Measurements from ENCODE around the gene KIF17. TPM values are rescaled to one million over a fixed set of nuclear protein-coding genes. Genes with fewer than 3 reads are reported as not detected.

The KIF17 gene
- total and polyA plus RNA-seq, 5 donors, result 2.0 to 6.4 (median 4.6) TPM

DNA sequence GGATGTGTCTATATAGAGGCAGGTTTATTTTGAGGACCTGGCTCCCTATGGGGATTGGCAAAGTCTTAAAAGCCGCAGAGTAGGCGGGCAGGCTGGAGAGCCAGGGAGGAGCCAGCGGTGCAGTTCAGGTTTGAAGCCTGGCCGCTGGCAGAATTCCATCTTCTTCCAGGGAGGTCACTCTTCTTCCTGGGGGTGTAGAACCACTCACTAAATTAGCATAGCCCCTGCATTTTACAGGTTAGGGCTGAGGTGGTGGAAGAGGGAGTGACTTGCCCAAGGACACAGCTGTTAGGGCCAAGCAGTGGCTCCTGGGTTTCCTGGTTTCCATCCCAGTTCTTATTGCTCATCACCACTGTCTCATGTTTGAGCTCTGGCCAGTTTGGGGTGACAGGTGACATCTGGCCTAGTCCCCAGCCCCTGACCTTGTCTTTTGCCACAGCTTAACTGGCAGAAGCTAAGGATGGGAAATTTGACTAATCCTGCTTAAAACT lies 83.2 kb downstream of the KIF17 start:
- Histone ChIP-seq H3K27me3 (ENCODE audit: control insufficient read depth, insufficient read depth) (no peaks in the 10 kb centered on the region), H3K4me1 (ENCODE audit: control insufficient read depth, insufficient read depth, low read length) (peaks cover 4% of the 10 kb centered on the region), H3K4me3 (ENCODE audit: low read length) (peak overlapping the region; percentile 95), H3K9me3 (ENCODE audit: control insufficient read depth, low read length) (no peaks in the 10 kb centered on the region), H3K27ac (ENCODE audit: low read length) (no peak overlapping the region)
- WGBS, result 9% methylated on average over 4 of the region's 4 CpGs
- intact Hi-C loops (cut with DNase I), result loop anchor here (5.0 to 10.0 kb wide), 5 partner anchors 57 to 710 kb away; partner anchors contain the start of gene PLA2G2E (in 1 of the 4)
- ATAC-seq (peak; percentile 44 to 58), DNase-seq (peak; percentile 33 to 71 (median 66))

DNA sequence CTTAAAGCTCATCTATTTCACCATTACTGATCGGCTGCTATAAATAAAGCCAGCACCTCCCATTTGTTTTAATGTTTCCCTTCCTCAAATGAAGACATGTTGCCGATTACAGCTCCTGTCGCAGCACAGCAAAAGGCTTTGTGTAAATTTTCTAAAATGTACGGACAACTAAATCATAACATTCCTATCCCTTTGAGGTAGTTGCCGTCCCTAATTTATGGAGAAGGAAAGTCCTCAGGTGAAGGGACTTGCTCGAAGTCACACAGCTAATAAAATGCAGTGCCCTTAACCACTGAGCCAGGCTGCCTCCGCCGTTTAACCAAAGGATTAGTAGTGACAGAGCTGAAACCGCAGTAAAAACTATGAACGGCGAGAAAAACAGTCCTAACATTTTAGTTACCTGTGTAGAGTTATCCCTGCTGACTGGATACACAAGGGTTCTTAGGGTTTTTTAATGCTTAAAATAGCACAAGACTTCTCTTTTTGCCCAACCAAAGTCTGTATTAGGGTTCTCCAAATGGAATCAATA lies 83.7 kb downstream of the KIF17 start:
- ATAC-seq (no peak), DNase-seq (no peak)
- intact Hi-C loops (cut with DNase I), result loop anchor here in 2 of 4 donors (5.0 to 10.0 kb wide), 3 partner anchors 57 to 709 kb away; partner anchors contain the start of gene PLA2G2E (in 1 of the 2)
- WGBS, result 2% methylated on average over 11 of the region's 11 CpGs
- Histone ChIP-seq H3K4me3 (ENCODE audit: low read length) (peak overlapping the region; percentile 95), H3K9me3 (ENCODE audit: control insufficient read depth, low read length) (no peaks in the 10 kb centered on the region), H3K27me3 (ENCODE audit: control insufficient read depth, insufficient read depth) (no peaks in the 10 kb centered on the region), H3K4me1 (ENCODE audit: control insufficient read depth, insufficient read depth, low read length) (peaks cover 4% of the 10 kb centered on the region), H3K27ac (ENCODE audit: low read length) (peak overlapping the region; percentile 13)

DNA sequence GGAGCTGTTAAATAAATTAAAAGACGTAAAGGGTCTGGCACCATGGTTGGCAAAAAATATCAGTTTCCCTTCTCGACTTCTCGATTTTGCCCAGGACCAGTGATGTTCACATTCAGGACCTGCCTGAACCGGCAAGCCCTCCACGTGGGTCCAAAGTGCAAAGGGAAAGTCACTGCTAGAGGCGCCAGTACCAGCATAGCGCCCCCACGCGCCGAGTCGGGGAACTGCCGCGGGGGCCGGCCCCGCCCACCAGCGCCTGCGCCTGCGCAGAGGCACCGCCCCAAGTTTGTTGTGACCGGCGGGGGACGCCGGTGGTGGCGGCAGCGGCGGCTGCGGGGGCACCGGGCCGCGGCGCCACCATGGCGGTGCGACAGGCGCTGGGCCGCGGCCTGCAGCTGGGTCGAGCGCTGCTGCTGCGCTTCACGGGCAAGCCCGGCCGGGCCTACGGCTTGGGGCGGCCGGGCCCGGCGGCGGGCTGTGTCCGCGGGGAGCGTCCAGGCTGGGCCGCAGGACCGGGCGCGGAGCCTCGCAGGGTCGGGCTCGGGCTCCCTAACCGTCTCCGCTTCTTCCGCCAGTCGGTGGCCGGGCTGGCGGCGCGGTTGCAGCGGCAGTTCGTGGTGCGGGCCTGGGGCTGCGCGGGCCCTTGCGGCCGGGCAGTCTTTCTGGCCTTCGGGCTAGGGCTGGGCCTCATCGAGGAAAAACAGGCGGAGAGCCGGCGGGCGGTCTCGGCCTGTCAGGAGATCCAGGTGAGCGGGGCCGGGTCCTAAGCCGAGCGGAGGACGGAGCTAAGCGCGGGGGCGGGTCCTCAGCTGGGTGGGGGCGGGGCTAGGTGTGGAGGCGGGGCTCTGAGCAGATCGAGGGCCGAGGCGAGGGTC lies 84.4 kb downstream of the KIF17 start, which contains the start of gene PINK1:
TSS of gene PINK1 (plus strand) at position 269 of the 875 bp plus-strand sequence. CDS start at position 360, 91 bp downstream.
- WGBS, result under 1% methylated on average over 93 of the region's 93 CpGs
- ATAC-seq (peak; percentile 91 to 93), DNase-seq (peak; percentile 78 to 93 (median 92))
- no peaks in the 10 kb centered on the region for H3K9me3 ChIP-seq (ENCODE audit: control insufficient read depth, low read length)
- H3K27ac ChIP-seq (ENCODE audit: low read length), result peak within 1 kb of the TSS; percentile 95
- peak within 1 kb of the TSS; percentile 95 for H3K4me3 ChIP-seq (ENCODE audit: low read length)
- intact Hi-C loops (cut with DNase I), result loop anchor here in 2 of 4 donors (5.0 to 10.0 kb wide), 3 partner anchors 56 to 709 kb away; partner anchors contain the start of gene PLA2G2E (in 1 of the 2)
- H3K4me1 ChIP-seq (ENCODE audit: control insufficient read depth, insufficient read depth, low read length), result peaks cover 4% of the 10 kb centered on the region
- H3K27me3 ChIP-seq (ENCODE audit: control insufficient read depth, insufficient read depth), result no peaks in the 10 kb centered on the region

DNA sequence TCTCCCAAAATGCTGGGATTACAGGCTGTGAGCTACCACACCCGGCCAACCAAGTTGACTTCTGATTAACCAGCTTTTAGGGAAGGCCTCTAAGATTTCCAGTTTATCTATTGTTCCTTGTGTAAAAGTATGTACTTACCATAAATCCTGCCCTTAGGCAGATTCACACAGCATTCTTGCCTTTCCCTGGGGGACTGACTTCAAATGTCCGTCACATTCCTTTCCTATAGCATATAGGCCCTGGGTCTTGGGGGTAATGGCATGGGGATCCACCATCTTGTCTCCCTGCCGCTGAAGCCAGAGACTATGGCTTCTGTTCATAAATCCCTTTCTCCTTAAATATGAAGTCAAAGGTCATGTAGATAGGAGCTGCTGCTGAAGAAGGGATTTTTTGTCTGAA lies 85.4 kb downstream of the KIF17 start:
- intact Hi-C loops (cut with DNase I), result loop anchor here in 2 of 4 donors (5.0 to 10.0 kb wide), 3 partner anchors 55 to 708 kb away; partner anchors contain the start of gene PLA2G2E (in 1 of the 2)
- DNase-seq (no peak), ATAC-seq (no peak)
- no peak overlapping the region for H3K27ac ChIP-seq (ENCODE audit: low read length)
- H3K27me3 ChIP-seq (ENCODE audit: control insufficient read depth, insufficient read depth), result no peaks in the 10 kb centered on the region
- 76% methylated on average over 3 of the region's 3 CpGs for WGBS
- H3K9me3 ChIP-seq (ENCODE audit: control insufficient read depth, low read length), result no peaks in the 10 kb centered on the region
- peaks cover 4% of the 10 kb centered on the region for H3K4me1 ChIP-seq (ENCODE audit: control insufficient read depth, insufficient read depth, low read length)
- H3K4me3 ChIP-seq (ENCODE audit: low read length), result no peak overlapping the region

DNA sequence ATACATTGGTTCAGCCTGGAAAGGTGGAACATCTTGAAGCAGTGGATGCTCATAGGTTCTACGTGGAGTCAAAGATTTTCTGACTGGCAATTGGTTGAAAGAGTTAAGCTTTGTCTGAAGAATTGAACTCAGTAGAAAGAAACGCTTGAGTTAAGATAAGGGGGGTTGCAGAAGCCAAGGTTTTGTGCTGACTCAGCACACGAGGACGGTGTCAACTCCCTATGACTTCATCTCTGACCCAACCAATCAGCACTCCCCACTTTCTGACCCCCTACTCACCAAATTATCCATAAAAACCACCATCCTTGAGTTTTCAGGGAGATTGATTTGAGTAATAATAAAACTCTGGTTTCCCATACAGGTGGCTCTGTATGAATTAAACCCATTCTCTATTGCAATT lies 87.1 kb downstream of the KIF17 start:
- Histone ChIP-seq H3K4me3 (ENCODE audit: low read length) (no peak overlapping the region), H3K4me1 (ENCODE audit: control insufficient read depth, insufficient read depth, low read length) (peaks cover 4% of the 10 kb centered on the region), H3K9me3 (ENCODE audit: control insufficient read depth, low read length) (no peaks in the 10 kb centered on the region), H3K27ac (ENCODE audit: low read length) (no peak overlapping the region), H3K27me3 (ENCODE audit: control insufficient read depth, insufficient read depth) (no peaks in the 10 kb centered on the region)
- intact Hi-C loops (cut with DNase I), result loop anchor here in 2 of 4 donors (5.0 to 10.0 kb wide), 3 partner anchors 53 to 706 kb away; partner anchors contain the start of gene PLA2G2E (in 1 of the 2)
- ATAC-seq (no peak), DNase-seq (no peak)
- 24% methylated on average over 4 of the region's 4 CpGs for WGBS

DNA sequence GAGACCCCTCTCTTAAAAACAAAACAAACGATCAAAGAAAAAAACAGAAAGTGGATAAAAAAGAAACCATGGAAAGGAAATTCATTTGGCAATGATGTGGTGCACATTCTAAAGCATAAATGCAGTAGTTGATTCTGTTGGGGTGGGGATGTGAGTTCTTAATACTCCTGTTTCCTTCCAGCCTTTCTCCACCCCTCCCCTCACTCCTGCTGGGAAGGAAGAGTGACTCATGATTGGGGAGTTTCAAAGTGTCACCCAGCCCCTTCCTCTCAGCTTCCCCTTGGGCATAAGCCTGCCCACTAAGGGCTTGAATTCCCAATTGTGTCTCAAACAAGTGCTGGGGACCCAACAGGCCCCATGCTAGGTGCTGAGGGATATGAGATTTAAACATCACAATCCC lies 91.3 kb downstream of the KIF17 start:
- Histone ChIP-seq H3K4me3 (ENCODE audit: low read length) (no peak overlapping the region), H3K9me3 (ENCODE audit: control insufficient read depth, low read length) (no peaks in the 10 kb centered on the region), H3K27me3 (ENCODE audit: control insufficient read depth, insufficient read depth) (no peaks in the 10 kb centered on the region), H3K4me1 (ENCODE audit: control insufficient read depth, insufficient read depth, low read length) (no peaks in the 10 kb centered on the region), H3K27ac (ENCODE audit: low read length) (no peak overlapping the region)
- intact Hi-C loops (cut with DNase I), result loop anchor here in 1 of 4 donors (5.0 kb wide), 1 partner anchor 99 kb away; no protein-coding TSS in a partner anchor
- DNase-seq (no peak), ATAC-seq (no peak)
- WGBS, result 51% methylated on average over 1 of the region's 1 CpG

DNA sequence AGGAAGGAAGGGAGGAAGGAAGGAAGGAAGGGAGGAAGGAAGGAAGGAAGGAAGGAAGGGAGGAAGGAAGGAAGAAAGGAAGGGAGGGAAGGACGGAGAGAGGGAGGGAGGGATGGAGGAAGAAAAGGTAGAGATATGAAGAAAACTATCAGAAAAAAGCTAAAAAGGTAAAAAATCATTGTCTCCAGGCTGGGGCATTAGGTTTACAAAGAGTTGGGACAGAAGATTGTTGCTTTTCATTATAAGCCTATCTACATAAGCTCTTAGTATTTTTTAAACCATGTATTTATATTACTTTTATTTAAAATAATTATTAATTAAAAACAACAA lies 91.7 kb downstream of the KIF17 start:
- ATAC-seq, result no peak
- no peaks in the 10 kb centered on the region for H3K9me3 ChIP-seq (ENCODE audit: control insufficient read depth, low read length)
- intact Hi-C loops (cut with DNase I), result loop anchor here in 1 of 4 donors (5.0 kb wide), 1 partner anchor 99 kb away; no protein-coding TSS in a partner anchor
- no peak overlapping the region for H3K4me3 ChIP-seq (ENCODE audit: low read length)
- H3K4me1 ChIP-seq (ENCODE audit: control insufficient read depth, insufficient read depth, low read length), result no peaks in the 10 kb centered on the region
- H3K27ac ChIP-seq (ENCODE audit: low read length), result no peak overlapping the region
- H3K27me3 ChIP-seq (ENCODE audit: control insufficient read depth, insufficient read depth), result no peaks in the 10 kb centered on the region
- DNase-seq, result no peak
- WGBS, result 42% methylated on average over 1 of the region's 1 CpG

DNA sequence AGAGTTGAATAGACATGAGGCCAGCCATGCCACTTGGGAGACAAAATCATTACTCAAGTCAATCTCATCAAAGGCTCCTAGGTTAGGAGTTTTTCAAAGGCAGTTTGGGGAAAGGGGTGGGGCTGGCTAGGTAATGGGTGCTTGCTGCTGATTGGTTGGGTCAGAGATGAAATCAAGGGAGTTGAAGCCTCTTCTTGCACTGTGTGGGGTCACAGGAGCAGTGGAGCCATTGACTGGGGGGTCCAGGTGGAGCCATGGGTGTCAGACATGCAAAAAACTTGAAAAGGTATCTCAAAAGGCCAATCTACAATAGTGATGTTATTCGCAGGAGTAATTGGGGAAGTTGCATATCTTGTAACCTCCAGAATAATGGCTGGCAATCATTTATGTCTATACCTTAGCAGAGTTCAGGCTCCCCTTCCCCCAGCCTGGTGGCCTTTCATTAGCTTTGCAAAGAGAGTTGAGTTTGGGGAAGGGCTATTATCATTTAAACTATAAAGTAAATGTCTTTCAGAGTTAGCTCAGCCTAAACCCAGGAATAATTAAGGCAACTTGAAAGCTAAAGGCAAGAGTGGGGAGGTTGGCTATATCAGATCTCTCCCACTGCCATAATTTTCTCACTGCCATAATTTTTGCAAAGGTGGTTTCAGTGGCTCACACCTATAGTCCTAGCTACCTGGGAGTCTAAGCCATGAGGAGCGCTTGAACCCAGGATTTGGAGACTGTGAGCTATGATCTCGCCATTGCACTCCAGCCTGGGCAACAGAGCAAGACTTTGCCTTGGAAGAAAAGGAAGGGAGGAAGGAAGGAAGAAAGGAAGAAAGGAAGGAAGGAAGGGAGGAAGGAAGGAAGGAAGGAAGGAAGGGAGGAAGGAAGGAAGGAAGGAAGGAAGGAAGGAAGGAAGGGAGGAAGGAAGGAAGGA lies 92.4 kb downstream of the KIF17 start:
- no peak for ATAC-seq
- DNase-seq, result no peak
- no peaks in the 10 kb centered on the region for H3K4me1 ChIP-seq (ENCODE audit: control insufficient read depth, insufficient read depth, low read length)
- no peaks in the 10 kb centered on the region for H3K9me3 ChIP-seq (ENCODE audit: control insufficient read depth, low read length)
- H3K4me3 ChIP-seq (ENCODE audit: low read length), result no peak overlapping the region
- no peak overlapping the region for H3K27ac ChIP-seq (ENCODE audit: low read length)
- H3K27me3 ChIP-seq (ENCODE audit: control insufficient read depth, insufficient read depth), result no peaks in the 10 kb centered on the region
- 68% methylated on average over 3 of the region's 3 CpGs for WGBS
- intact Hi-C loops (cut with DNase I), result loop anchor here in 1 of 4 donors (5.0 kb wide), 1 partner anchor 98 kb away; no protein-coding TSS in a partner anchor

DNA sequence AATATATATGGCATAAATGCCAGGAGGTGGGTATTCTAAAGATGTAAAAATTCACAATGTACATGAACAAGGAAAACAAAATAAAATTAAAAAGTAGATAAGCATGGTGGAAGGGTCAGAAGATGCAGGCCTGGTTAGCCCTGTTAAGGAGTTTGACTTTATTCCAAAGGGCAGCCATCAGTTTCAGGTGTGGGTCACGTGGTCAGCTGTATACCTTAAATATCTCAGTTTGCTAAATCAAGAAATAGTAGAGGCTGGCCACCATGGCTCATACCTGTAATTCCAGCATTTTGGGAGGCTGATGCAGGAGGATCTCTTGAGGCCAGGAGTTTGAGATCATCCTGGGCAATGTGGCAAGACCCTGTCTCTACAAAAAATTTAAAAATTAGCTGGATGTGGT lies 93.1 kb downstream of the KIF17 start:
- Histone ChIP-seq H3K4me3 (ENCODE audit: low read length) (no peak overlapping the region), H3K27me3 (ENCODE audit: control insufficient read depth, insufficient read depth) (no peaks in the 10 kb centered on the region), H3K9me3 (ENCODE audit: control insufficient read depth, low read length) (no peaks in the 10 kb centered on the region), H3K4me1 (ENCODE audit: control insufficient read depth, insufficient read depth, low read length) (no peaks in the 10 kb centered on the region), H3K27ac (ENCODE audit: low read length) (no peak overlapping the region)
- 89% methylated on average over 1 of the region's 1 CpG for WGBS
- no peak for DNase-seq
- intact Hi-C loops (cut with DNase I), result loop anchor here in 1 of 4 donors (5.0 kb wide), 1 partner anchor 97 kb away; no protein-coding TSS in a partner anchor
- ATAC-seq, result no peak

DNA sequence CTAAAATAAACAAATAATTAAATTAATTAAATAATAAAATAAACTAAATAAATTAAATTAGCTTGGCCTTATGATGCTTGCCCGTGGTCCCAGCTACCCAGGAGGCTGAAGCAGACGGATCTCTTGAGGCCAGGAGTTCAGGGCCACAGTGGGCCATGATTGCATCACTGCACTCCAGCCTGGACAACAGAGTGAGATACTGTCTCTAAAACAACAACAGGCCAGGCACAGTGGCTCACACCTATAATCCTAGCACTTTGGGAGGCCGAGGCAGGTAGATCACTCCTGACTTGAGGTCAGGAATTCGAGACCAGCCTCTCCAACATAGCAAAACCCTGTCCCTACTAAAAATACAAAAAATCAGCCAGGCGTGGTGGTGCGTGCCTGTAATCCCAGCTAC lies 96.8 kb downstream of the KIF17 start:
- Histone ChIP-seq H3K4me1 (ENCODE audit: control insufficient read depth, insufficient read depth, low read length) (no peaks in the 10 kb centered on the region), H3K27ac (ENCODE audit: low read length) (no peak overlapping the region), H3K27me3 (ENCODE audit: control insufficient read depth, insufficient read depth) (no peaks in the 10 kb centered on the region), H3K9me3 (ENCODE audit: control insufficient read depth, low read length) (no peaks in the 10 kb centered on the region), H3K4me3 (ENCODE audit: low read length) (no peak overlapping the region)
- DNase-seq (no peak), ATAC-seq (no peak)
- intact Hi-C loops (cut with DNase I), result no loop called here
- 78% methylated on average over 6 of the region's 6 CpGs for WGBS
